Liver (tissue), 9 donors: ENCODE measurements around the gene DIDO1. TPM values are rescaled to one million over a fixed set of nuclear protein-coding genes. Genes with fewer than 3 reads are reported as not detected.
A peak's percentile ranks its signal among the peaks of the same experiment; 100 is the strongest.

Source experiments
- DNase-seq: peaks from one replicate; pipeline ENCODE4 v3.0.0-alpha.2; 2017; ENCODE audit warnings: low spot score
- H3K27ac ChIP-seq, 2 donors: one replicate each; pipeline ENCODE4 v1.7.0; 2013; ENCODE audit warnings: inconsistent platforms in 2 of 2, low read length in 2 of 2, control low read depth in 1 of 2, low read depth in 1 of 2, mild to moderate bottlenecking in 1 of 2
- H3K27me3 ChIP-seq, 4 donors: one replicate each; pipeline versions ENCODE4 v1.6.1 to v1.7.0; 2013; ENCODE audit warnings: low read length in 3 of 4, inconsistent platforms in 1 of 4, mild to moderate bottlenecking in 1 of 4, moderate library complexity in 1 of 4; ENCODE audit not compliant: control insufficient read depth in 4 of 4, insufficient read depth in 4 of 4
- H3K36me3 ChIP-seq, 4 donors: one replicate each; pipeline versions ENCODE4 v1.6.1 to v1.7.0; 2013; ENCODE audit warnings: low read length in 3 of 4, mild to moderate bottlenecking in 3 of 4, low read depth in 1 of 4, moderate library complexity in 1 of 4; ENCODE audit not compliant: control insufficient read depth in 4 of 4, insufficient read depth in 3 of 4
- H3K4me1 ChIP-seq, 4 donors: one replicate each; pipeline versions ENCODE4 v1.6.1 to v1.7.0; 2013; ENCODE audit warnings: low read length in 3 of 4, mild to moderate bottlenecking in 3 of 4, moderate library complexity in 1 of 4; ENCODE audit not compliant: control insufficient read depth in 4 of 4, insufficient read depth in 4 of 4
- H3K4me3 ChIP-seq, 3 donors: one replicate each; pipeline versions ENCODE4 v1.6.1 to v1.7.0; 2013; ENCODE audit warnings: low read length in 3 of 3, control low read depth in 1 of 3, low read depth in 1 of 3, mild to moderate bottlenecking in 1 of 3
- H3K9ac ChIP-seq, 2 donors: one replicate each; pipeline ENCODE4 v1.7.0; 2013; ENCODE audit warnings: low read length in 2 of 2, mild to moderate bottlenecking in 2 of 2, moderate library complexity in 2 of 2, control low read depth in 1 of 2, low read depth in 1 of 2
- H3K9me3 ChIP-seq, 4 donors: one replicate each; pipeline versions ENCODE4 v1.6.1 to v1.7.0; 2013; ENCODE audit warnings: low read length in 3 of 4; ENCODE audit not compliant: control insufficient read depth in 4 of 4
- EGR1 ChIP-seq, 2 donors: IDR thresholded peaks; 2 replicates each; pipeline ENCODE4 v1.6.1; 2016 to 2018; ENCODE audit warnings: antibody characterized with exemption in 2 of 2, low read depth in 2 of 2
- FOXA1 ChIP-seq: IDR thresholded peaks from 2 replicates; pipeline ENCODE4 v1.6.1; 2016; ENCODE audit warnings: antibody characterized with exemption
- FOXA2 ChIP-seq: IDR thresholded peaks from 2 replicates; pipeline ENCODE4 v1.6.1; 2016; ENCODE audit warnings: antibody characterized with exemption
- GABPA ChIP-seq, 2 donors: IDR thresholded peaks in 1 of 2; conservative IDR thresholded peaks in 1 of 2; 2 replicates each; pipeline ENCODE4 v1.6.1; 2016; ENCODE audit warnings: antibody characterized with exemption in 2 of 2, mild to moderate bottlenecking in 1 of 2, moderate library complexity in 1 of 2
- HNF4A ChIP-seq, 2 donors: conservative IDR thresholded peaks; 2 replicates each; pipeline ENCODE4 v1.6.1; 2016; ENCODE audit warnings: antibody characterized with exemption in 2 of 2, mild to moderate bottlenecking in 2 of 2
- HNF4G ChIP-seq: IDR thresholded peaks from 2 replicates; pipeline ENCODE4 v1.6.1; 2016; ENCODE audit warnings: antibody characterized with exemption
- JUND ChIP-seq, 2 donors: IDR thresholded peaks; 2 replicates each; pipeline ENCODE4 v1.6.1; 2016; ENCODE audit warnings: antibody characterized with exemption in 2 of 2
- NR2F2 ChIP-seq: IDR thresholded peaks from 2 replicates; pipeline ENCODE4 v1.6.1; 2016; ENCODE audit warnings: antibody characterized with exemption
- RAD21 ChIP-seq, 2 donors: IDR thresholded peaks; 2 replicates each; pipeline ENCODE4 v1.6.1; 2016; ENCODE audit warnings: antibody characterized with exemption in 2 of 2, mild to moderate bottlenecking in 2 of 2
- RXRA ChIP-seq, 2 donors: IDR thresholded peaks; 2 replicates each; pipeline ENCODE4 v1.6.1; 2017 to 2018; ENCODE audit warnings: antibody characterized with exemption in 2 of 2, mild to moderate bottlenecking in 1 of 2
- SP1 ChIP-seq: IDR thresholded peaks from 2 replicates; pipeline ENCODE4 v1.6.1; 2018; ENCODE audit warnings: antibody characterized with exemption, mild to moderate bottlenecking
- TAF1 ChIP-seq: conservative IDR thresholded peaks from 2 replicates; pipeline ENCODE4 v1.6.1; 2016; ENCODE audit warnings: antibody characterized with exemption, mild to moderate bottlenecking
- YY1 ChIP-seq: IDR thresholded peaks from 2 replicates; pipeline ENCODE4 v1.6.1; 2016; ENCODE audit warnings: antibody characterized with exemption, mild to moderate bottlenecking
- WGBS: extraction: QIAGEN DNeasy Blood & Tissue Kit; methylation state at CpG from one replicate; pipeline ENCODE4 v1.1.7; 2013; 5-methylcytosine and 5-hydroxymethylcytosine counted together
- polyA plus RNA-seq, 2 donors: library from polyadenylated mRNA; stranded (reverse) in 1 of 2; unstranded in 1 of 2; fragments of 200-250 nt in 1 of 2; fragments of >200 nt in 1 of 2; fragmentation: Nextera tagmentation in 1 of 2; extraction: Ambion mirVana in 1 of 2; gene quantifications; one replicate each; pipeline versions ENCODE4 v1.2.1 to v1.2.3, GENCODE V29; 2013 to 2015
- total RNA-seq, 2 donors: library from RNA; depleted of rRNA; stranded (reverse); fragments of >200 nt; gene quantifications; one replicate each; pipeline ENCODE4 v1.2.3, GENCODE V29; 2014
- TF ChIP-seq, protein P1 (sequence below): IDR thresholded peaks from 2 replicates; pipeline ENCODE4 v1.6.1; 2016; ENCODE audit warnings: antibody characterized with exemption
- TF ChIP-seq, protein P2 (sequence below): IDR thresholded peaks from 2 replicates; pipeline ENCODE4 v1.6.1; 2016; ENCODE audit warnings: antibody characterized with exemption, mild to moderate bottlenecking
- TF ChIP-seq, protein P3 (sequence below): fragments of 150-350 bp; IDR thresholded peaks from 2 replicates; pipeline ENCODE4 v1.5.1; 2017; ENCODE audit warnings: improper control_type of control experiment, low read depth, low read length; ENCODE audit not compliant: missing input control
- TF ChIP-seq, protein P4 (sequence below): IDR thresholded peaks from 2 replicates; pipeline ENCODE4 v1.6.1; 2016; ENCODE audit warnings: antibody characterized with exemption
- TF ChIP-seq, protein P5 (sequence below): IDR thresholded peaks from 2 replicates; pipeline ENCODE4 v1.6.1; 2016; ENCODE audit warnings: antibody characterized with exemption
- donor health status: healthy.
- donor health status: healthy.
- donor health status: healthy.
- donor health status: healthy.
- donor health status: healthy.

Gene DIDO1
- total and polyA plus RNA-seq, 4 donors = 10.1 to 43.1 (median 17.4) TPM

DNA sequence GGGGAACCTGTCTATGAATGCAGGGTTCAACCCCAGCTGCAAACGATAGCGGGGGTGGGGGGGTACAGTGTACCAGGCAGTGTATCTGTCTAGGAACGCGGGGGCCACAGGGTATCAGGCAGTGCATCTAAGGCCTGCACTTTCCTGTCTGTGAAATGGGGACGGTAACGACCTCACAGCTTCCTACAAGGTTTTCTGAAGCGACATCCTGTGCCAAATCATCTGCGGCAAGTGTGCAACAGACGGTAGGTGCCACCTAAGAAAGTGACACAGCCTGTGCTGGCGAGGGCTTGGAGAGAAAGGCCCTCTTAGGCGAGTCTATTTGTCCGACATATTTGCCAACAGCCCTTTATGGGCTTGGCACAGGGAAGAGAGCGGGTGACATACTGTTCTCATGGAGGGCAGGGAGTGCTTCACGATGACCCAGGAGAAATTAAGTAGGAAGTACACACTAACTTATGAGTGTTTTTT, 3.8 kb downstream of the DIDO1 start (continued):
- TF ChIP-seq, protein P1, sequence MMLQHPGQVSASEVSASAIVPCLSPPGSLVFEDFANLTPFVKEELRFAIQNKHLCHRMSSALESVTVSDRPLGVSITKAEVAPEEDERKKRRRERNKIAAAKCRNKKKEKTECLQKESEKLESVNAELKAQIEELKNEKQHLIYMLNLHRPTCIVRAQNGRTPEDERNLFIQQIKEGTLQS = no peak
- TF ChIP-seq FOXA1 (no peak), HNF4A (conservative IDR thresholded peaks at IDR 0.05) (no peak), EGR1 (IDR thresholded peaks at IDR 0.05; ENCODE audit: low read depth in 2 of 2) (no peak)

DNA sequence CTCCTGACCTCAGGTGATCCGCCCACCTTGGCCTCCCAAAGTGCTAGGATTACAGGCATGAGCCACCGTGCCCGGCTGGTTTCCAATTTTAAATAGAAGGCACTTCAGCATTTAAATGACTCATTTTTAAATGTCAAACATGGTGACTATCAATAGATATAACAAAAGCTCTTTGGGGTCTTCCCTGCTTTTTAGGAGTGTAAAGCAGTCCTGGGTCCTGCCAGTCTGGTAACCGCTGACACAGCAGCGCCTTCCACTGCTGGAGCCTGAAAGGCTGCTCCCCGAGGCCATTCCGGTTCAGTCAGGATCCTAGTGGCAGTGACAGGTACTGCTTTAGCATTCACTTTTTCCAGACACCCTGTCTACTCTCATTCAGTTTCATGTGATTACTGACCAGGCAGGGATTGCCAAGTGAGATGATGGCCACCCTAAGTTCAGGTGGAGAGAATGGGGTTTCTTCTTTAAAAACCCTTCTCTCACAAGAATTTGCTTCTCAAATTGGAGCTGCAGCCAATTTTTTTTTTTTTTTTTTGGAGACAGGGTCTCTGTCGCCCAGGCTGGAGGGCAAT, 5.1 kb downstream of the DIDO1 start:
- DNase-seq = no peak
- peaks cover 27 to 81% (median 70%) of the 10 kb centered on the region in 4 donors for H3K4me1 ChIP-seq
- WGBS = 32% methylated on average over 8 of the region's 8 CpGs
- H3K27me3 ChIP-seq = no peaks in the 10 kb centered on the region
- TF ChIP-seq, protein P2, sequence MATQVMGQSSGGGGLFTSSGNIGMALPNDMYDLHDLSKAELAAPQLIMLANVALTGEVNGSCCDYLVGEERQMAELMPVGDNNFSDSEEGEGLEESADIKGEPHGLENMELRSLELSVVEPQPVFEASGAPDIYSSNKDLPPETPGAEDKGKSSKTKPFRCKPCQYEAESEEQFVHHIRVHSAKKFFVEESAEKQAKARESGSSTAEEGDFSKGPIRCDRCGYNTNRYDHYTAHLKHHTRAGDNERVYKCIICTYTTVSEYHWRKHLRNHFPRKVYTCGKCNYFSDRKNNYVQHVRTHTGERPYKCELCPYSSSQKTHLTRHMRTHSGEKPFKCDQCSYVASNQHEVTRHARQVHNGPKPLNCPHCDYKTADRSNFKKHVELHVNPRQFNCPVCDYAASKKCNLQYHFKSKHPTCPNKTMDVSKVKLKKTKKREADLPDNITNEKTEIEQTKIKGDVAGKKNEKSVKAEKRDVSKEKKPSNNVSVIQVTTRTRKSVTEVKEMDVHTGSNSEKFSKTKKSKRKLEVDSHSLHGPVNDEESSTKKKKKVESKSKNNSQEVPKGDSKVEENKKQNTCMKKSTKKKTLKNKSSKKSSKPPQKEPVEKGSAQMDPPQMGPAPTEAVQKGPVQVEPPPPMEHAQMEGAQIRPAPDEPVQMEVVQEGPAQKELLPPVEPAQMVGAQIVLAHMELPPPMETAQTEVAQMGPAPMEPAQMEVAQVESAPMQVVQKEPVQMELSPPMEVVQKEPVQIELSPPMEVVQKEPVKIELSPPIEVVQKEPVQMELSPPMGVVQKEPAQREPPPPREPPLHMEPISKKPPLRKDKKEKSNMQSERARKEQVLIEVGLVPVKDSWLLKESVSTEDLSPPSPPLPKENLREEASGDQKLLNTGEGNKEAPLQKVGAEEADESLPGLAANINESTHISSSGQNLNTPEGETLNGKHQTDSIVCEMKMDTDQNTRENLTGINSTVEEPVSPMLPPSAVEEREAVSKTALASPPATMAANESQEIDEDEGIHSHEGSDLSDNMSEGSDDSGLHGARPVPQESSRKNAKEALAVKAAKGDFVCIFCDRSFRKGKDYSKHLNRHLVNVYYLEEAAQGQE = no peak
- TF ChIP-seq, protein P1 = no peak
- TF ChIP-seq YY1 (peak; percentile 16), TAF1 (no peak), NR2F2 (no peak), EGR1 (IDR thresholded peaks at IDR 0.05; ENCODE audit: low read depth in 2 of 2) (no peak), SP1 (peak; percentile 27), HNF4A (conservative IDR thresholded peaks at IDR 0.05) (peak; percentile 9 to 38), JUND (IDR thresholded peaks at IDR 0.05) (peak in 1 of 2 donors; percentile 51), FOXA1 (no peak), RXRA (IDR thresholded peaks at IDR 0.05) (peak; percentile 32 to 76), GABPA (IDR thresholded peaks at IDR 0.05 in 1 of 2, conservative IDR thresholded peaks at IDR 0.05 in 1 of 2) (no peak), RAD21 (IDR thresholded peaks at IDR 0.05) (peak; percentile 42 to 72), HNF4G (no peak), FOXA2 (no peak)
- TF ChIP-seq, protein P3, sequence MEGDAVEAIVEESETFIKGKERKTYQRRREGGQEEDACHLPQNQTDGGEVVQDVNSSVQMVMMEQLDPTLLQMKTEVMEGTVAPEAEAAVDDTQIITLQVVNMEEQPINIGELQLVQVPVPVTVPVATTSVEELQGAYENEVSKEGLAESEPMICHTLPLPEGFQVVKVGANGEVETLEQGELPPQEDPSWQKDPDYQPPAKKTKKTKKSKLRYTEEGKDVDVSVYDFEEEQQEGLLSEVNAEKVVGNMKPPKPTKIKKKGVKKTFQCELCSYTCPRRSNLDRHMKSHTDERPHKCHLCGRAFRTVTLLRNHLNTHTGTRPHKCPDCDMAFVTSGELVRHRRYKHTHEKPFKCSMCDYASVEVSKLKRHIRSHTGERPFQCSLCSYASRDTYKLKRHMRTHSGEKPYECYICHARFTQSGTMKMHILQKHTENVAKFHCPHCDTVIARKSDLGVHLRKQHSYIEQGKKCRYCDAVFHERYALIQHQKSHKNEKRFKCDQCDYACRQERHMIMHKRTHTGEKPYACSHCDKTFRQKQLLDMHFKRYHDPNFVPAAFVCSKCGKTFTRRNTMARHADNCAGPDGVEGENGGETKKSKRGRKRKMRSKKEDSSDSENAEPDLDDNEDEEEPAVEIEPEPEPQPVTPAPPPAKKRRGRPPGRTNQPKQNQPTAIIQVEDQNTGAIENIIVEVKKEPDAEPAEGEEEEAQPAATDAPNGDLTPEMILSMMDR = peak; percentile 60
- TF ChIP-seq, protein P4, sequence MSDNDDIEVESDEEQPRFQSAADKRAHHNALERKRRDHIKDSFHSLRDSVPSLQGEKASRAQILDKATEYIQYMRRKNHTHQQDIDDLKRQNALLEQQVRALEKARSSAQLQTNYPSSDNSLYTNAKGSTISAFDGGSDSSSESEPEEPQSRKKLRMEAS = no peak
- TF ChIP-seq, protein P5, sequence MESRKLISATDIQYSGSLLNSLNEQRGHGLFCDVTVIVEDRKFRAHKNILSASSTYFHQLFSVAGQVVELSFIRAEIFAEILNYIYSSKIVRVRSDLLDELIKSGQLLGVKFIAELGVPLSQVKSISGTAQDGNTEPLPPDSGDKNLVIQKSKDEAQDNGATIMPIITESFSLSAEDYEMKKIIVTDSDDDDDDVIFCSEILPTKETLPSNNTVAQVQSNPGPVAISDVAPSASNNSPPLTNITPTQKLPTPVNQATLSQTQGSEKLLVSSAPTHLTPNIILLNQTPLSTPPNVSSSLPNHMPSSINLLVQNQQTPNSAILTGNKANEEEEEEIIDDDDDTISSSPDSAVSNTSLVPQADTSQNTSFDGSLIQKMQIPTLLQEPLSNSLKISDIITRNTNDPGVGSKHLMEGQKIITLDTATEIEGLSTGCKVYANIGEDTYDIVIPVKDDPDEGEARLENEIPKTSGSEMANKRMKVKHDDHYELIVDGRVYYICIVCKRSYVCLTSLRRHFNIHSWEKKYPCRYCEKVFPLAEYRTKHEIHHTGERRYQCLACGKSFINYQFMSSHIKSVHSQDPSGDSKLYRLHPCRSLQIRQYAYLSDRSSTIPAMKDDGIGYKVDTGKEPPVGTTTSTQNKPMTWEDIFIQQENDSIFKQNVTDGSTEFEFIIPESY = no peak
- H3K27ac ChIP-seq = peak overlapping the region; percentile 59 to 65
- no peaks in the 10 kb centered on the region for H3K36me3 ChIP-seq
- H3K4me3 ChIP-seq = no peak overlapping the region
- H3K9ac ChIP-seq = no peak overlapping the region
- H3K9me3 ChIP-seq = no peaks in the 10 kb centered on the region
